GM12878 (cell line): ENCODE data around the gene VAT1. TPM values are rescaled to one million over a fixed set of nuclear protein-coding genes. Genes with fewer than 3 reads are reported as not detected.

Experiments used
- ATAC-seq: fragments of 200-7000 bp; cut with Tn5 transposase; 3 replicates; pipeline ENCODE4 v1.9.1; 2020; ENCODE audit warnings: mild to moderate bottlenecking, moderate library complexity
- BruUV-seq: library from RNA; stranded (reverse); fragments of 400-500 nt; replicated peaks from 2 replicates; lab custom pipeline; 2021; lab: Mats Ljungman, UMichigan
- CTCF ChIA-PET: fragments of 300-600 bp; sonication (Branson Sonifier 250); formaldehyde crosslinking; extraction: SDS; loops from one replicate; lab custom pipeline; 2021; ENCODE audit warnings: inconsistent platforms; lab: Yijun Ruan, JAX
- POLR2A ChIA-PET: fragments of 350-600 bp; formaldehyde crosslinking; extraction: SDS; loops from one replicate; lab custom pipeline; 2021; ENCODE audit warnings: inconsistent platforms; lab: Charles Lee
- RAD21 ChIA-PET: fragments of 300-600 bp; sonication (Branson Sonifier 250); formaldehyde crosslinking; loops from one replicate; lab custom pipeline; 2023; ENCODE audit warnings: antibody characterized with exemption; ENCODE audit not compliant: unreplicated experiment; lab: Charles Lee
- SMC1A ChIA-PET: fragments of 300-600 bp; sonication (Branson Sonifier 250); formaldehyde crosslinking; loops from one replicate; lab custom pipeline; 2023; ENCODE audit not compliant: unreplicated experiment, uncharacterized antibody; lab: Charles Lee
- DNase-seq: peaks from one replicate; pipeline ENCODE4 v3.0.0-alpha.2; 2011; ENCODE audit warnings: low read depth, low spot score
- FAIRE-seq: peaks from 3 replicates; lab custom pipeline; 2011; peaks lifted over from hg19 to GRCh38; lab: Jason Lieb, UNC
- H2AFZ ChIP-seq: 2 replicates; pipeline ENCODE4 v1.6.0; 2011; ENCODE audit warnings: low read depth, low read length, control low read depth; ENCODE audit not compliant: control insufficient read depth
- H3K27ac ChIP-seq: 2 replicates; pipeline ENCODE4 v1.5.1; 2011; ENCODE audit warnings: control low read depth; ENCODE audit not compliant: control insufficient read depth, insufficient read depth
- H3K27me3 ChIP-seq, 2 experiments: replicated peaks in 1 of 2; 2 replicates each; pipeline versions ENCODE4 v1.6.0 to v1.6.1; 2011; ENCODE audit warnings: low read length in 1 of 2; ENCODE audit not compliant: control insufficient read depth in 2 of 2, insufficient read depth in 2 of 2
- H3K36me3 ChIP-seq, 2 experiments: 2 replicates each; pipeline ENCODE4 v1.5.1; 2011; ENCODE audit warnings: low read length in 1 of 2; ENCODE audit not compliant: control insufficient read depth in 2 of 2, insufficient read depth in 2 of 2
- H3K4me1 ChIP-seq: 2 replicates; pipeline ENCODE4 v1.6.1; 2011; ENCODE audit warnings: mild to moderate bottlenecking, low read length, moderate library complexity, mixed read lengths; ENCODE audit not compliant: control insufficient read depth, insufficient read depth
- H3K4me2 ChIP-seq: 2 replicates; pipeline ENCODE4 v1.6.0; 2011; ENCODE audit warnings: control low read depth; ENCODE audit not compliant: control insufficient read depth, insufficient read depth
- H3K4me3 ChIP-seq: fragments of 200-600 bp; sonication (generic); 2 replicates; pipeline ENCODE4 v1.5.1; 2016
- H3K79me2 ChIP-seq: 2 replicates; pipeline ENCODE4 v1.6.0; 2011; ENCODE audit warnings: low read length; ENCODE audit not compliant: control insufficient read depth, insufficient read depth
- H3K9ac ChIP-seq: 2 replicates; pipeline ENCODE4 v1.8.0; 2011; ENCODE audit warnings: low read length, control low read depth, mixed read lengths; ENCODE audit not compliant: control insufficient read depth, insufficient read depth
- H3K9me3 ChIP-seq: replicated peaks from 3 replicates; pipeline ENCODE4 v1.5.1; 2011; ENCODE audit warnings: mild to moderate bottlenecking, low read length; ENCODE audit not compliant: control insufficient read depth, insufficient read depth
- H4K20me1 ChIP-seq: 2 replicates; pipeline ENCODE4 v1.6.0; 2011; ENCODE audit not compliant: control insufficient read depth, insufficient read depth
- CEBPB ChIP-seq, 2 experiments: fragments of 150-350 bp in 1 of 2; IDR thresholded peaks; 2 replicates each; pipeline ENCODE4 v1.6.1; 2012 to 2014; ENCODE audit warnings: low read depth in 2 of 2, low read length in 2 of 2, borderline replicate concordance in 1 of 2, inconsistent platforms in 1 of 2
- CEBPZ ChIP-seq: fragments of 150-350 bp; IDR thresholded peaks from 2 replicates; pipeline ENCODE4 v1.6.1; 2016; ENCODE audit warnings: low read depth, low read length
- MEF2B ChIP-seq: fragments of 450-650 bp; IDR thresholded peaks from 2 replicates; pipeline ENCODE4 v1.6.1; 2018; ENCODE audit warnings: mild to moderate bottlenecking, moderate library complexity; ENCODE audit not compliant: partially characterized antibody, poor library complexity, severe bottlenecking
- MLLT1 ChIP-seq: fragments of 450-650 bp; IDR thresholded peaks from 2 replicates; pipeline ENCODE4 v1.6.1; 2016; ENCODE audit warnings: mild to moderate bottlenecking
- PAX5 ChIP-seq: IDR thresholded peaks from 2 replicates; pipeline ENCODE4 v1.6.1; 2011; ENCODE audit warnings: low read depth, low read length, borderline replicate concordance
- RBBP5 ChIP-seq: fragments of 200-600 bp; sonication (generic); conservative IDR thresholded peaks from 2 replicates; pipeline ENCODE4 v1.6.1; 2016
- RFX5 ChIP-seq: IDR thresholded peaks from 2 replicates; pipeline ENCODE4 v1.6.1; 2011; ENCODE audit warnings: low read depth, low read length, improper control_type of control experiment
- STAT3 ChIP-seq: IDR thresholded peaks from 2 replicates; pipeline ENCODE4 v1.6.1; 2011; ENCODE audit warnings: low read depth, low read length, improper control_type of control experiment
- TAF1 ChIP-seq: IDR thresholded peaks from 2 replicates; pipeline ENCODE4 v1.6.1; 2011; ENCODE audit warnings: mild to moderate bottlenecking, low read depth, low read length, borderline replicate concordance
- ZBTB11 ChIP-seq: fragments of 450-650 bp; formaldehyde crosslinking; IDR thresholded peaks from 2 replicates; pipeline ENCODE4 v1.5.0; 2022; ENCODE audit warnings: mild to moderate bottlenecking, missing genetic modification characterization
- WGBS: methylation state at CpG from one replicate; pipeline ENCODE4 v1.1.6; 2016; ENCODE audit warnings: low lambda C conversion rate; ENCODE audit not compliant: insufficient replicate concordance, insufficient coverage; ENCODE audit errors: missing lambda C conversion rate; 5-methylcytosine and 5-hydroxymethylcytosine counted together
- in situ Hi-C: fragments of 300-500 bp; cut with MboI; formaldehyde crosslinking; loops from 9 replicates; pipeline ENCODE4 v1.14.3; 2018; ENCODE audit warnings: mixed read lengths
- intact Hi-C: fragments of 100-400 bp; cut with micrococcal nuclease; formaldehyde crosslinking; loops from one replicate; pipeline ENCODE4 v1.14.2; 2022; ENCODE audit not compliant: unreplicated experiment
- polyA plus RNA-seq, 11 experiments: library from polyadenylated mRNA; depleted of rRNA in 4 of 11; unstranded in 6 of 11; stranded (reverse) in 5 of 11; fragments of >200 nt; fragmentation: Nextera tagmentation in 4 of 11; fragmentation: Illumina TruSeq in 1 of 11; extraction: Ambion mirVana in 4 of 11; extraction: Trizol in 1 of 11; gene quantifications; 1 replicate in 1 of 11; 2 replicates in 10 of 11; pipeline versions ENCODE4 v1.2.1 to v1.2.3, GENCODE V29; 2011 to 2016; ENCODE audit warnings: inconsistent platforms in 2 of 11, missing spikeins in 2 of 11, low read depth in 1 of 11
- total RNA-seq, 4 experiments: library from RNA; depleted of rRNA in 3 of 4; stranded (reverse); fragments of >200 nt in 3 of 4; fragmentation: Illumina TruSeq in 1 of 4; extraction: Trizol in 1 of 4; gene quantifications; 2 replicates each; pipeline versions ENCODE4 v1.2.1 to v1.2.3, GENCODE V29; 2013 to 2021

Gene VAT1
- total and polyA plus RNA-seq, 10 of the 15 experiments (the other 5 are each of a cell fraction or from before 2014, with no cell fraction given) = 5.0 to 19.8 (median 8.2) TPM

GRCh38 chr17:43026595-43026994 lies 4.4 kb upstream of the VAT1 start:
- H4K20me1 ChIP-seq = no peaks in the 10 kb centered on the region
- FAIRE-seq = no peak
- intact Hi-C loops (no loop called here), in situ Hi-C loops (loop anchor here (10.0 kb wide), 1 partner anchor 188 kb away; the partner anchor contains the start of gene TMEM106A)
- H2AFZ ChIP-seq = no peak overlapping the region
- H3K36me3 ChIP-seq = no peaks in the 10 kb centered on the region
- H3K9me3 ChIP-seq = no peaks in the 10 kb centered on the region
- DNase-seq = no peak
- H3K4me1 ChIP-seq = peaks cover 7% of the 10 kb centered on the region; the same call in 1 of the 2 replicates
- ChIA-PET CTCF (interaction anchor here (0.6 kb wide), 1 partner anchor 29 kb away, joined by 3 read pairs; no protein-coding TSS in a partner anchor), RAD21 (no interaction called here), POLR2A (no interaction called here), SMC1A (no interaction called here)
- no peak overlapping the region for H3K27ac ChIP-seq
- H3K9ac ChIP-seq = no peak overlapping the region
- BruUV-seq = no TSS peak
- H3K4me2 ChIP-seq = no peak overlapping the region
- 20% methylated on average over 5 of the region's 5 CpGs for WGBS
- ATAC-seq = no peak
- TF ChIP-seq MLLT1 = no peak
- no peak for TF ChIP-seq MEF2B
- no peak for TF ChIP-seq PAX5
- TF ChIP-seq ZBTB11 = no peak
- TF ChIP-seq CEBPZ = no peak
- no peak for TF ChIP-seq TAF1
- no peak for TF ChIP-seq RFX5
- no peak for TF ChIP-seq RBBP5
- no peak for TF ChIP-seq STAT3
- no peak for TF ChIP-seq CEBPB (IDR thresholded peaks at IDR 0.05; ENCODE audit: borderline replicate concordance in 1 of 2, low read depth in 2 of 2, low read length in 2 of 2)
- H3K4me3 ChIP-seq = no peak overlapping the region
- no peaks in the 10 kb centered on the region for H3K27me3 ChIP-seq
- no peaks in the 10 kb centered on the region for H3K79me2 ChIP-seq
